ENCODE data around the gene HINT3.

DNA sequence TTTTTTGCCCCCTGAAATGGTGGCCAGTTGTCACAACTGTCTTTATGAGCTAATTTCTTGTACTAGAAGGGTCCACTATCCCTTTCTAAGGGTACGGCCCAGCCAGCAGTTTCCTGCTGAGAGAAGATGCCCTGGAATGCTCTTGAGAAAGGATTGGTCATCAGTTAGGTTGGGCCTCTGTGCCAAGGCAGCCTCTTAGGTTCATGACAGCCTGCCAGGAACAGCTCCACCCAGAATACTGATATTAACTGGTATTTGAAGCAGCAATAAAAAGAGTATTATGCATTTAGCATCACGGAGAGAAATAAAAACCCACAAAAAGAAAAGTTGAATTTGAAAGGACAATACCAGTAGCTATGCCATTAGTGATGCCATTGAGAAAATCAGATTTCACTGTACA, 9.0 kb upstream of the HINT3 start:
- TF ChIP-seq POLR2A (IDR thresholded peaks at IDR 0.05) = no peak
- TF ChIP-seq, protein P1, sequence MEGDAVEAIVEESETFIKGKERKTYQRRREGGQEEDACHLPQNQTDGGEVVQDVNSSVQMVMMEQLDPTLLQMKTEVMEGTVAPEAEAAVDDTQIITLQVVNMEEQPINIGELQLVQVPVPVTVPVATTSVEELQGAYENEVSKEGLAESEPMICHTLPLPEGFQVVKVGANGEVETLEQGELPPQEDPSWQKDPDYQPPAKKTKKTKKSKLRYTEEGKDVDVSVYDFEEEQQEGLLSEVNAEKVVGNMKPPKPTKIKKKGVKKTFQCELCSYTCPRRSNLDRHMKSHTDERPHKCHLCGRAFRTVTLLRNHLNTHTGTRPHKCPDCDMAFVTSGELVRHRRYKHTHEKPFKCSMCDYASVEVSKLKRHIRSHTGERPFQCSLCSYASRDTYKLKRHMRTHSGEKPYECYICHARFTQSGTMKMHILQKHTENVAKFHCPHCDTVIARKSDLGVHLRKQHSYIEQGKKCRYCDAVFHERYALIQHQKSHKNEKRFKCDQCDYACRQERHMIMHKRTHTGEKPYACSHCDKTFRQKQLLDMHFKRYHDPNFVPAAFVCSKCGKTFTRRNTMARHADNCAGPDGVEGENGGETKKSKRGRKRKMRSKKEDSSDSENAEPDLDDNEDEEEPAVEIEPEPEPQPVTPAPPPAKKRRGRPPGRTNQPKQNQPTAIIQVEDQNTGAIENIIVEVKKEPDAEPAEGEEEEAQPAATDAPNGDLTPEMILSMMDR (IDR thresholded peaks at IDR 0.05) = no peak
